ENCODE results near the gene PGAM2. TPM values are rescaled to one million over a fixed set of nuclear protein-coding genes. Genes with fewer than 3 reads are reported as not detected.

Gene PGAM2
- total RNA-seq, result 0.44 TPM
- long read RNA-seq, partial matches to known transcripts, result 0 of 9 reads
- long read RNA-seq, other reads (novel, unspliced or antisense), result 8 of 9 reads

DNA sequence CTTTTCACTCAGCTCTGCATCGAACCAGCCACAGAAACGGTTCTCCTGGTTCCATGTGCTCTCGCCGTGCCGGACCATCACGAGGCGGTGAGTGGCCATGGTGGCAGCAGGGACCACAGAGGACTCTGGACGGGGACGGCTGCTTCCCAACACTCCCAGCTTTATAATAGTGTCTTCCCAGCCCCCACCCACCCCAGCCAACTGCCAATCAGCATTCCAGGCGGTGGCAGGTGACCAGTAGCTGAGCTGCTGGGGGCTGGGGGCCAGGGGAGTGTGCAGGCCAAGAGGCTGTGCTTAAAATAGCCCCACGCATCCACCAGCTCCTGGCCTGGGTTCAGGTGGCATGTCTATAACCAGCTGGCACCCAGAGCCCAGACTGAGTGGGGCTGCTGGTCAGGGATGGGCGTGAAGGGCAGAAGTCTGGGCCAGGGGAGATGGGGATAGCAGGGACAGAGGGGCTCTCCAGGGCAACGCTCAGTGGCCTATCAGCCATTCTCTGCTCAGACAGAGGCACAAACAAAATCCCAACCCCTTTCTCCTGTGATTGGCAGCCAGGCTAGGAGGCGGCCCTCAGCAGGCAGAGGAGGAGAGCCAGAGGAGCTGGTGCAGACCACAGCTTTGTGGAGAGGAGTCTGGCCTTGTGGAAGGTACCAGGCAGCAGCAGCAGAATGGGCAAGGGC, at the start of gene PGAM2:
PGAM2 (minus strand) TSS at position 137 of the 680 bp plus-strand sequence; CDS start at position 99, 38 bp downstream.
- H3K27me3 ChIP-seq (ENCODE audit: low read depth), result no peaks in the 10 kb centered on the region
- H3K9me3 ChIP-seq, result no peaks in the 10 kb centered on the region
- H3K27ac ChIP-seq, result no peak within 1 kb of the TSS
- intact Hi-C loops (cut with DNase I), result no loop called here
- peaks cover 19% of the 10 kb centered on the region for H3K36me3 ChIP-seq
- ATAC-seq (peak; percentile 8 to 23), DNase-seq (peak; percentile 50)
- no peak within 1 kb of the TSS for H3K4me3 ChIP-seq
- peaks cover 28% of the 10 kb centered on the region for H3K4me1 ChIP-seq
- TF ChIP-seq, protein P1, sequence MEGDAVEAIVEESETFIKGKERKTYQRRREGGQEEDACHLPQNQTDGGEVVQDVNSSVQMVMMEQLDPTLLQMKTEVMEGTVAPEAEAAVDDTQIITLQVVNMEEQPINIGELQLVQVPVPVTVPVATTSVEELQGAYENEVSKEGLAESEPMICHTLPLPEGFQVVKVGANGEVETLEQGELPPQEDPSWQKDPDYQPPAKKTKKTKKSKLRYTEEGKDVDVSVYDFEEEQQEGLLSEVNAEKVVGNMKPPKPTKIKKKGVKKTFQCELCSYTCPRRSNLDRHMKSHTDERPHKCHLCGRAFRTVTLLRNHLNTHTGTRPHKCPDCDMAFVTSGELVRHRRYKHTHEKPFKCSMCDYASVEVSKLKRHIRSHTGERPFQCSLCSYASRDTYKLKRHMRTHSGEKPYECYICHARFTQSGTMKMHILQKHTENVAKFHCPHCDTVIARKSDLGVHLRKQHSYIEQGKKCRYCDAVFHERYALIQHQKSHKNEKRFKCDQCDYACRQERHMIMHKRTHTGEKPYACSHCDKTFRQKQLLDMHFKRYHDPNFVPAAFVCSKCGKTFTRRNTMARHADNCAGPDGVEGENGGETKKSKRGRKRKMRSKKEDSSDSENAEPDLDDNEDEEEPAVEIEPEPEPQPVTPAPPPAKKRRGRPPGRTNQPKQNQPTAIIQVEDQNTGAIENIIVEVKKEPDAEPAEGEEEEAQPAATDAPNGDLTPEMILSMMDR (IDR thresholded peaks at IDR 0.05), result no peak

DNA sequence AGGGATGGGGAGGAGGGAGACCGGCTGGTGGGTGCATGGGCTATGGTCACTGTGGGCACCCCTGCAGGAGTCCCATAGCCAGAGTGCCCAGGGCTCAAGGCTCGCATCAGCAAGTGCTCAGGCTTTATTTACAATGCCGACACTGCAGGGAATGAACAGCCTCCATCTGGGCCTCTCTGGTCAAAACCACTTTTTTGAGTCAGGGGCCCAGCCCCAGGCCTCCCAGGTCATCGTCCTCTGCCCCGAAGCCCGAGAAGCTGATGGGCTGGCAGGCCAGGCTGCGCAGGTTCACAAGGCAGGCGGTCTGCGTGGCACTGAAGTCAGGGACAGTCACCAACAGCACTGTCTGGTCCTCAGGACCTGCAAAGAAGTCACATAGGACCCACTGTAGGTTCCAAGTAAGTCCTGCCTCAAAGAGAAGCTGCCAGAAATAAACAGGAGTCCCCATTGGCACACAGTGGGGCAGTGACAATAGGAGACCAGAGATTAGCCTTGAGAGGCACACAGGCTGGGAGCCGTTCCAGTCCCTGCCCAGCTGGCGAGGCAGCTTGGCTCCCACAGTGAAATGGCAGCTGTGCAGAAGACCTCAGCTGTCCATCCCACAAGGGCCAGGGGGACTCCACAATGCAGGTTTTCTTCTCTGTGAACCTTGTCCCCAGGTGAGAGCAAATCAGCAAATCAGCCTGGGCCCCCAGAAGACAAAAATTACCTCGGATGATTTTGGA, 49.4 kb upstream of the PGAM2 start:
- Histone ChIP-seq H3K4me3 (no peak overlapping the region), H3K4me1 (no peaks in the 10 kb centered on the region), H3K9me3 (no peaks in the 10 kb centered on the region), H3K36me3 (peaks cover 74% of the 10 kb centered on the region), H3K27ac (no peak overlapping the region), H3K27me3 (ENCODE audit: low read depth) (no peaks in the 10 kb centered on the region)
- DNase-seq (no peak), ATAC-seq (no peak)
- intact Hi-C loops (cut with DNase I), result no loop called here
- TF ChIP-seq, protein P1 (IDR thresholded peaks at IDR 0.05), result no peak

DNA sequence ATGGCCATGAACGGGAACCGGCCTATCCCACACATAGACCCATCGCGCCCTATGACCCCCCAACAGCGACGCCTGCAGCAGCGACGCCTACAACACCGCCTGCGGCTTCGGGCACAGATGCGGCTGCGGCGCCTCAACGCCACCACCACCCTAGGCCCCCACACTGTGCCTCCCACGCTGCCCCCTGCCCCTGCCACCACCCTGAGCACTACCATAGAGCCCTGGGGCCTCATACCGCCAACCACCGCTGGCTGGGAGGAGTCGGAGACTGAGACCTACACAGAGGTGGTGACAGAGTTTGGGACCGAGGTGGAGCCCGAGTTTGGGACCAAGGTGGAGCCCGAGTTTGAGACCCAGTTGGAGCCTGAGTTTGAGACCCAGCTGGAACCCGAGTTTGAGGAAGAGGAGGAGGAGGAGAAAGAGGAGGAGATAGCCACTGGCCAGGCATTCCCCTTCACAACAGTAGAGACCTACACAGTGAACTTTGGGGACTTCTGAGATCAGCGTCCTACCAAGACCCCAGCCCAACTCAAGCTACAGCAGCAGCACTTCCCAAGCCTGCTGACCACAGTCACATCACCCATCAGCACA, 48.5 kb upstream of the PGAM2 start:
- TF ChIP-seq, protein P1 (IDR thresholded peaks at IDR 0.05), result no peak
- Histone ChIP-seq H3K4me1 (no peaks in the 10 kb centered on the region), H3K4me3 (no peak overlapping the region), H3K9me3 (no peaks in the 10 kb centered on the region), H3K27ac (no peak overlapping the region), H3K27me3 (ENCODE audit: low read depth) (no peaks in the 10 kb centered on the region), H3K36me3 (peaks cover 81% of the 10 kb centered on the region)
- intact Hi-C loops (cut with DNase I), result no loop called here
- DNase-seq (no peak), ATAC-seq (no peak)

DNA sequence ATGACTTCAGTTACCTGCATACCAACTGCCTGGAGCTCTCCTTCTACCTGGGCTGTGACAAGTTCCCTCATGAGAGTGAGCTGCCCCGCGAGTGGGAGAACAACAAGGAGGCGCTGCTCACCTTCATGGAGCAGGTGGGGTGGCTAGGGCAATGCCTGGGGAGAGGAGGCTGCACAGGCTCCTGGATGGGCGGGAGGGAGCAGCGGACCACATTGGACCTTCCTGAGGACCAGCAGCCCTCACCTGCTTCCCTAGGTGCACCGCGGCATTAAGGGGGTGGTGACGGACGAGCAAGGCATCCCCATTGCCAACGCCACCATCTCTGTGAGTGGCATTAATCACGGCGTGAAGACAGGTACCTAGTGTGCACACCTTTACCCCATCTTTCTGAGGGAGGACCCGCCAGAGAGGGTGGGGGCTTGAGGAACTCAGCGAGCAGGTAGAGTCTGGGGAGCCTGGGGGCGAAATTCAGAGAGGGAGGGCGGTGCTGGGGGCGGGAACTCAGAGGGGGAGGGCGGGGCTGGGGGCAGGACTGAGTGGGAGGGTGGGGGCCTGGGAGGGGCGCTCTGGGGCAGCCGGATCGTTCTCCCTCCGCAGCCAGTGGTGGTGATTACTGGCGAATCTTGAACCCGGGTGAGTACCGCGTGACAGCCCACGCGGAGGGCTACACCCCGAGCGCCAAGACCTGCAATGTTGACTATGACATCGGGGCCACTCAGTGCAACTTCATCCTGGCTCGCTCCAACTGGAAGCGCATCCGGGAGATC, 47.8 kb upstream of the PGAM2 start:
- ATAC-seq (no peak), DNase-seq (no peak)
- intact Hi-C loops (cut with DNase I), result no loop called here
- Histone ChIP-seq H3K27me3 (ENCODE audit: low read depth) (no peaks in the 10 kb centered on the region), H3K27ac (no peak overlapping the region), H3K4me3 (no peak overlapping the region), H3K4me1 (no peaks in the 10 kb centered on the region), H3K9me3 (no peaks in the 10 kb centered on the region), H3K36me3 (peaks cover 85% of the 10 kb centered on the region)
- TF ChIP-seq, protein P1 (IDR thresholded peaks at IDR 0.05), result no peak

All from lower lobe of right lung (tissue), 2 donors.